HCT116 (cell line): ENCODE results near the gene RAI14. TPM values are rescaled to one million over a fixed set of nuclear protein-coding genes. Genes with fewer than 3 reads are reported as not detected.

Experiments
- ATAC-seq: fragments of 200-7000 bp; cut with Tn5 transposase; 2 replicates; pipeline ENCODE4 v1.9.1; 2020; ENCODE audit warnings: mild to moderate bottlenecking, moderate library complexity
- BruUV-seq: library from RNA; stranded (reverse); fragments of 400-500 nt; replicated peaks from 2 replicates; lab custom pipeline; 2021; lab: Mats Ljungman, UMichigan
- CTCF ChIA-PET: fragments of 300-600 bp; sonication (Branson Sonifier 250); formaldehyde crosslinking; loops from one replicate; lab custom pipeline; 2021; ENCODE audit warnings: antibody characterized with exemption; lab: Charles Lee
- POLR2A ChIA-PET: fragments of 300-600, 350-600 bp; sonication (Branson Sonifier 250); formaldehyde crosslinking; loops from one replicate; lab custom pipeline; 2021; ENCODE audit warnings: antibody characterized with exemption; lab: Charles Lee
- RAD21 ChIA-PET, 2 experiments: fragments of 300-600 bp; sonication (Branson Sonifier 250); formaldehyde crosslinking; loops; one replicate each; lab custom pipeline; 2023; ENCODE audit warnings: low total read pairs in 2 of 2; ENCODE audit not compliant: uncharacterized antibody in 2 of 2, unreplicated experiment in 2 of 2, low non-redundant PET in 1 of 2; lab: Charles Lee
- DNase-seq: peaks from one replicate; pipeline ENCODE4 v3.0.0-alpha.2; 2010; ENCODE audit warnings: low read depth, low spot score
- H2AFZ ChIP-seq: fragments of 200-600 bp; shearing (Covaris generic), sonication (generic); 2 replicates; pipeline ENCODE4 v1.6.1; 2017; ENCODE audit warnings: low read depth, mixed run types, mixed read lengths, antibody characterized with exemption, low read length; ENCODE audit not compliant: poor library complexity, severe bottlenecking
- H3K27ac ChIP-seq: 2 replicates; pipeline ENCODE4 v1.5.1; 2012; ENCODE audit warnings: low read depth, low read length
- H3K27me3 ChIP-seq: fragments of 200-600 bp; sonication (generic); 2 replicates; pipeline ENCODE4 v1.6.1; 2016; ENCODE audit warnings: mixed run types, low read length, mixed read lengths; ENCODE audit not compliant: insufficient read depth
- H3K36me3 ChIP-seq, 2 experiments: fragments of 200-500 bp in 1 of 2; fragments of 200-600 bp in 1 of 2; sonication (Bioruptor generic) in 1 of 2; sonication (generic) in 1 of 2; 2 replicates each; pipeline versions ENCODE4 v1.5.1 to v1.6.1; 2014 to 2016; ENCODE audit warnings: low read length in 2 of 2, inconsistent platforms in 1 of 2, mixed read lengths in 1 of 2, mixed run types in 1 of 2; ENCODE audit not compliant: insufficient read depth in 2 of 2, control insufficient read depth in 1 of 2
- H3K4me1 ChIP-seq, 2 experiments: fragments of 200-600 bp in 1 of 2; sonication (generic) in 1 of 2; 2 replicates each; pipeline versions ENCODE4 v1.5.1 to v1.6.1; 2012 to 2017; ENCODE audit warnings: low read length in 2 of 2, inconsistent platforms in 1 of 2, mild to moderate bottlenecking in 1 of 2, mixed read lengths in 1 of 2, mixed run types in 1 of 2, moderate library complexity in 1 of 2; ENCODE audit not compliant: insufficient read depth in 2 of 2, control insufficient read depth in 1 of 2
- H3K4me2 ChIP-seq: fragments of 200-600 bp; sonication (generic); 2 replicates; pipeline ENCODE4 v1.6.1; 2017; ENCODE audit warnings: mixed run types, low read length, mixed read lengths
- H3K4me3 ChIP-seq, 2 experiments: fragments of 200-600 bp in 1 of 2; sonication (generic) in 1 of 2; replicated peaks in 1 of 2; 2 replicates each; pipeline ENCODE4 v1.5.1; 2011 to 2016; ENCODE audit warnings: low read length in 2 of 2, control low read depth in 1 of 2, low read depth in 1 of 2, mild to moderate bottlenecking in 1 of 2, mixed read lengths in 1 of 2, mixed run types in 1 of 2
- H3K79me2 ChIP-seq: fragments of 200-600 bp; sonication (generic); 2 replicates; pipeline ENCODE4 v1.6.1; 2017; ENCODE audit warnings: mild to moderate bottlenecking, mixed run types, low read length, moderate library complexity, mixed read lengths; ENCODE audit not compliant: insufficient read depth
- H3K9ac ChIP-seq: fragments of 200-600 bp; sonication (generic); 2 replicates; pipeline ENCODE4 v1.6.1; 2016; ENCODE audit warnings: low read length, mixed read lengths
- H3K9me2 ChIP-seq: fragments of 200-600 bp; sonication (generic), shearing (Covaris generic); 2 replicates; pipeline ENCODE4 v1.6.1; 2017; ENCODE audit warnings: mixed run types, mild to moderate bottlenecking, moderate library complexity; ENCODE audit not compliant: insufficient read depth
- H3K9me3 ChIP-seq, 2 experiments: fragments of 200-500 bp in 1 of 2; fragments of 200-600 bp in 1 of 2; sonication (Bioruptor generic) in 1 of 2; sonication (generic) in 1 of 2; 2 replicates each; pipeline ENCODE4 v1.6.1; 2014 to 2017; ENCODE audit warnings: low read length in 2 of 2, mixed read lengths in 2 of 2, inconsistent platforms in 1 of 2, low read depth in 1 of 2, mild to moderate bottlenecking in 1 of 2, mixed run types in 1 of 2, moderate library complexity in 1 of 2; ENCODE audit not compliant: control insufficient read depth in 1 of 2, insufficient read depth in 1 of 2
- H4K20me1 ChIP-seq: fragments of 200-600 bp; sonication (generic), shearing (Covaris generic); 2 replicates; pipeline ENCODE4 v1.6.1; 2017; ENCODE audit warnings: mixed run types, mild to moderate bottlenecking, moderate library complexity; ENCODE audit not compliant: insufficient read depth
- CBX3 ChIP-seq: IDR thresholded peaks from 2 replicates; pipeline ENCODE4 v1.6.1; 2012; ENCODE audit warnings: low read depth
- CEBPB ChIP-seq: IDR thresholded peaks from 2 replicates; pipeline ENCODE4 v1.6.1; 2012; ENCODE audit warnings: low read depth
- ELF1 ChIP-seq: IDR thresholded peaks from 2 replicates; pipeline ENCODE4 v1.6.1; 2012; ENCODE audit warnings: low read depth, borderline replicate concordance
- EZH2 ChIP-seq: fragments of 200-600 bp; sonication (generic); IDR thresholded peaks from 2 replicates; pipeline ENCODE4 v1.6.1; 2017; ENCODE audit warnings: antibody characterized with exemption, mixed run types
- JUND ChIP-seq: IDR thresholded peaks from 2 replicates; pipeline ENCODE4 v1.6.1; 2012
- POLR2A ChIP-seq: IDR thresholded peaks from 2 replicates; pipeline ENCODE4 v1.7.0; 2011; ENCODE audit warnings: borderline replicate concordance; ENCODE audit not compliant: insufficient read depth, insufficient read length; ENCODE audit errors: extremely low read depth
- POLR2AphosphoS5 ChIP-seq: IDR thresholded peaks from 2 replicates; pipeline ENCODE4 v1.6.1; 2011; ENCODE audit warnings: mild to moderate bottlenecking, low read depth, low read length, moderate library complexity
- RAD21 ChIP-seq: IDR thresholded peaks from 2 replicates; pipeline ENCODE4 v1.6.1; 2012; ENCODE audit warnings: low read depth, mild to moderate bottlenecking
- SIN3A ChIP-seq: IDR thresholded peaks from 2 replicates; pipeline ENCODE4 v1.6.1; 2012; ENCODE audit warnings: low read depth
- SP1 ChIP-seq: IDR thresholded peaks from 2 replicates; pipeline ENCODE4 v1.6.1; 2012; ENCODE audit warnings: low read depth
- YY1 ChIP-seq: IDR thresholded peaks from 2 replicates; pipeline ENCODE4 v1.6.1; 2011; ENCODE audit warnings: low read length, low read depth, moderate library complexity, mild to moderate bottlenecking; ENCODE audit not compliant: insufficient replicate concordance; ENCODE audit errors: extremely low read depth
- ZNF274 ChIP-seq: fragments of 200-500 bp; sonication (Bioruptor generic); IDR thresholded peaks from 2 replicates; pipeline ENCODE4 v1.6.1; 2014; ENCODE audit warnings: mild to moderate bottlenecking, low read depth, low read length, inconsistent platforms
- intact Hi-C: fragments of 100-400 bp; cut with micrococcal nuclease; formaldehyde crosslinking; loops from 2 replicates; pipeline ENCODE4 v1.10.0; 2022
- total RNA-seq: library from RNA; stranded (reverse); gene quantifications from one replicate; pipeline ENCODE4 v1.2.1, GENCODE V29; 2021; ENCODE audit not compliant: unreplicated experiment
- TF ChIP-seq, protein P1 (sequence below), 3 experiments: fragments of 200-600 bp in 1 of 3; sonication (generic) in 1 of 3; IDR thresholded peaks in 2 of 3; conservative IDR thresholded peaks in 1 of 3; 2 replicates each; pipeline ENCODE4 v1.5.1; 2012 to 2017; ENCODE audit warnings: low read depth in 2 of 3, low read length in 2 of 3, antibody characterized with exemption in 1 of 3, borderline replicate concordance in 1 of 3, control low read depth in 1 of 3, mild to moderate bottlenecking in 1 of 3, mixed read lengths in 1 of 3, mixed run types in 1 of 3, moderate library complexity in 1 of 3; ENCODE audit not compliant: insufficient read depth in 1 of 3
- TF ChIP-seq, protein P2 (sequence below): IDR thresholded peaks from 2 replicates; pipeline ENCODE4 v1.6.1; 2012; ENCODE audit warnings: low read depth
- TF ChIP-seq, protein P3 (sequence below): IDR thresholded peaks from 2 replicates; pipeline ENCODE4 v1.6.1; 2012
- TF ChIP-seq, protein P4 (sequence below): IDR thresholded peaks from 2 replicates; pipeline ENCODE4 v1.6.1; 2012
- TF ChIP-seq, protein P5 (sequence below): IDR thresholded peaks from 2 replicates; pipeline ENCODE4 v1.6.1; 2011; ENCODE audit warnings: mild to moderate bottlenecking, low read length, moderate library complexity; ENCODE audit not compliant: insufficient replicate concordance; ENCODE audit errors: extremely low read depth

The RAI14 gene
- total RNA-seq, 1 experiment from 2014 or later, result 47.9 TPM

DNA sequence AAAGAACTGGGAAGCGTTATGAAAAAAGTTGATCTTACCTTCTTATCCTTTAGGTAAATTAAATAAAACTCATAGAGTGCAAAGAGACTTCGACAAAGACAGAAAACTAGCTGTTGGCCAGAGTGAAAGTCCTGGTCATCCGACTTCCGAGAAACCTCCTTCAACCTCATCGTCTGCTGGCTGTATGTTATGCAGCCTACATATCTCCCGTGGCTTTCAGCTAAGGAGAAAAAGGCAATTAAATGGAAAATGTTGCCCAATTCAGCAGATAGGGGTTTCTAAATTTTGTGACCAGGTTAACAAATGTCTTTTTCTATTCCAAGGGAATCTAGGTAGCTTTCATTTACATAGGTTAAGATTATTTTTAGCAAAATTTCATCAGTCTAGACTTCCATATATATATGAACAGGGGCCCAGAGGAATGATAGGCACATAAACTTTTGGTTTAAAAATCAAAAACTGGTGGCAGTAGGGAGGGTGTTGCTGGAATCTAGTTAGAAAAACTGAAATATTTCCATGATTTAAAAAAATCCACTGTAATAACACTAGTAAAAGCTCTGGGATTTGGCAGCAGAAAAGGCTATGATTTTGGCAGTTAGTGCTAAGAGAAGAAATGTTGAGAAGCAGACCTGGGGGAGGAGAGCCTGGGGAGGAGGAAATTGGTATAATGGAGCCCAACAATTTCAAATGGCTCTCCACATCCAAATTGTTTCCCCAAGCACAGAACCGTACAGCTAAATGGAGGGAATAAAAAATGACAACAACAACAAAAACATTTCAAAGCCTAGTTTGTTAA, 32.1 kb downstream of the RAI14 start:
- H3K79me2 ChIP-seq, result peaks cover 39% of the 10 kb centered on the region

More for the DNA sequence above, 32.1 kb downstream of the RAI14 start:
- intact Hi-C loops, result no loop called here
- no peak for ATAC-seq
- ChIA-PET RAD21 (no interaction called here), POLR2A (no interaction called here), CTCF (no interaction called here)
- H3K4me2 ChIP-seq, result peak overlapping the region; percentile 73; the same call in 1 of the 2 replicates
- H4K20me1 ChIP-seq, result no peaks in the 10 kb centered on the region
- no peaks in the 10 kb centered on the region for H3K9me3 ChIP-seq
- peaks cover 28 to 43% of the 10 kb centered on the region in 2 experiments for H3K4me1 ChIP-seq
- BruUV-seq, result no TSS peak
- H3K36me3 ChIP-seq, result no peaks in the 10 kb centered on the region; a peak in 2 of 4 replicates
- H3K9ac ChIP-seq, result no peak overlapping the region
- DNase-seq, result no peak
- H2AFZ ChIP-seq, result no peak overlapping the region
- H3K9me2 ChIP-seq, result no peaks in the 10 kb centered on the region
- H3K27ac ChIP-seq, result no peak overlapping the region
- H3K27me3 ChIP-seq, result no peaks in the 10 kb centered on the region
- TF ChIP-seq CEBPB (no peak), JUND (no peak), RAD21 (no peak), ZNF274 (no peak), POLR2AphosphoS5 (no peak), CBX3 (no peak), SP1 (no peak), POLR2A (no peak), SIN3A (no peak), EZH2 (no peak), ELF1 (no peak), YY1 (no peak)
- TF ChIP-seq, protein P1, sequence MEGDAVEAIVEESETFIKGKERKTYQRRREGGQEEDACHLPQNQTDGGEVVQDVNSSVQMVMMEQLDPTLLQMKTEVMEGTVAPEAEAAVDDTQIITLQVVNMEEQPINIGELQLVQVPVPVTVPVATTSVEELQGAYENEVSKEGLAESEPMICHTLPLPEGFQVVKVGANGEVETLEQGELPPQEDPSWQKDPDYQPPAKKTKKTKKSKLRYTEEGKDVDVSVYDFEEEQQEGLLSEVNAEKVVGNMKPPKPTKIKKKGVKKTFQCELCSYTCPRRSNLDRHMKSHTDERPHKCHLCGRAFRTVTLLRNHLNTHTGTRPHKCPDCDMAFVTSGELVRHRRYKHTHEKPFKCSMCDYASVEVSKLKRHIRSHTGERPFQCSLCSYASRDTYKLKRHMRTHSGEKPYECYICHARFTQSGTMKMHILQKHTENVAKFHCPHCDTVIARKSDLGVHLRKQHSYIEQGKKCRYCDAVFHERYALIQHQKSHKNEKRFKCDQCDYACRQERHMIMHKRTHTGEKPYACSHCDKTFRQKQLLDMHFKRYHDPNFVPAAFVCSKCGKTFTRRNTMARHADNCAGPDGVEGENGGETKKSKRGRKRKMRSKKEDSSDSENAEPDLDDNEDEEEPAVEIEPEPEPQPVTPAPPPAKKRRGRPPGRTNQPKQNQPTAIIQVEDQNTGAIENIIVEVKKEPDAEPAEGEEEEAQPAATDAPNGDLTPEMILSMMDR (IDR thresholded peaks at IDR 0.05 in 2 of 3, conservative IDR thresholded peaks at IDR 0.05 in 1 of 3; ENCODE audit: borderline replicate concordance in 1 of 3, insufficient read depth in 1 of 3, low read depth in 2 of 3, low read length in 2 of 3), result no peak
- TF ChIP-seq, protein P2, sequence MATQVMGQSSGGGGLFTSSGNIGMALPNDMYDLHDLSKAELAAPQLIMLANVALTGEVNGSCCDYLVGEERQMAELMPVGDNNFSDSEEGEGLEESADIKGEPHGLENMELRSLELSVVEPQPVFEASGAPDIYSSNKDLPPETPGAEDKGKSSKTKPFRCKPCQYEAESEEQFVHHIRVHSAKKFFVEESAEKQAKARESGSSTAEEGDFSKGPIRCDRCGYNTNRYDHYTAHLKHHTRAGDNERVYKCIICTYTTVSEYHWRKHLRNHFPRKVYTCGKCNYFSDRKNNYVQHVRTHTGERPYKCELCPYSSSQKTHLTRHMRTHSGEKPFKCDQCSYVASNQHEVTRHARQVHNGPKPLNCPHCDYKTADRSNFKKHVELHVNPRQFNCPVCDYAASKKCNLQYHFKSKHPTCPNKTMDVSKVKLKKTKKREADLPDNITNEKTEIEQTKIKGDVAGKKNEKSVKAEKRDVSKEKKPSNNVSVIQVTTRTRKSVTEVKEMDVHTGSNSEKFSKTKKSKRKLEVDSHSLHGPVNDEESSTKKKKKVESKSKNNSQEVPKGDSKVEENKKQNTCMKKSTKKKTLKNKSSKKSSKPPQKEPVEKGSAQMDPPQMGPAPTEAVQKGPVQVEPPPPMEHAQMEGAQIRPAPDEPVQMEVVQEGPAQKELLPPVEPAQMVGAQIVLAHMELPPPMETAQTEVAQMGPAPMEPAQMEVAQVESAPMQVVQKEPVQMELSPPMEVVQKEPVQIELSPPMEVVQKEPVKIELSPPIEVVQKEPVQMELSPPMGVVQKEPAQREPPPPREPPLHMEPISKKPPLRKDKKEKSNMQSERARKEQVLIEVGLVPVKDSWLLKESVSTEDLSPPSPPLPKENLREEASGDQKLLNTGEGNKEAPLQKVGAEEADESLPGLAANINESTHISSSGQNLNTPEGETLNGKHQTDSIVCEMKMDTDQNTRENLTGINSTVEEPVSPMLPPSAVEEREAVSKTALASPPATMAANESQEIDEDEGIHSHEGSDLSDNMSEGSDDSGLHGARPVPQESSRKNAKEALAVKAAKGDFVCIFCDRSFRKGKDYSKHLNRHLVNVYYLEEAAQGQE, result no peak
- TF ChIP-seq, protein P3, sequence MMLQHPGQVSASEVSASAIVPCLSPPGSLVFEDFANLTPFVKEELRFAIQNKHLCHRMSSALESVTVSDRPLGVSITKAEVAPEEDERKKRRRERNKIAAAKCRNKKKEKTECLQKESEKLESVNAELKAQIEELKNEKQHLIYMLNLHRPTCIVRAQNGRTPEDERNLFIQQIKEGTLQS, result no peak
- TF ChIP-seq, protein P4, sequence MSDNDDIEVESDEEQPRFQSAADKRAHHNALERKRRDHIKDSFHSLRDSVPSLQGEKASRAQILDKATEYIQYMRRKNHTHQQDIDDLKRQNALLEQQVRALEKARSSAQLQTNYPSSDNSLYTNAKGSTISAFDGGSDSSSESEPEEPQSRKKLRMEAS, result no peak
- TF ChIP-seq, protein P5, sequence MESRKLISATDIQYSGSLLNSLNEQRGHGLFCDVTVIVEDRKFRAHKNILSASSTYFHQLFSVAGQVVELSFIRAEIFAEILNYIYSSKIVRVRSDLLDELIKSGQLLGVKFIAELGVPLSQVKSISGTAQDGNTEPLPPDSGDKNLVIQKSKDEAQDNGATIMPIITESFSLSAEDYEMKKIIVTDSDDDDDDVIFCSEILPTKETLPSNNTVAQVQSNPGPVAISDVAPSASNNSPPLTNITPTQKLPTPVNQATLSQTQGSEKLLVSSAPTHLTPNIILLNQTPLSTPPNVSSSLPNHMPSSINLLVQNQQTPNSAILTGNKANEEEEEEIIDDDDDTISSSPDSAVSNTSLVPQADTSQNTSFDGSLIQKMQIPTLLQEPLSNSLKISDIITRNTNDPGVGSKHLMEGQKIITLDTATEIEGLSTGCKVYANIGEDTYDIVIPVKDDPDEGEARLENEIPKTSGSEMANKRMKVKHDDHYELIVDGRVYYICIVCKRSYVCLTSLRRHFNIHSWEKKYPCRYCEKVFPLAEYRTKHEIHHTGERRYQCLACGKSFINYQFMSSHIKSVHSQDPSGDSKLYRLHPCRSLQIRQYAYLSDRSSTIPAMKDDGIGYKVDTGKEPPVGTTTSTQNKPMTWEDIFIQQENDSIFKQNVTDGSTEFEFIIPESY, result no peak
- no peak overlapping the region for H3K4me3 ChIP-seq
